Liver (tissue), 9 donors: Measurements from ENCODE around the gene GASK1B. TPM values are rescaled to one million over a fixed set of nuclear protein-coding genes. Genes with fewer than 3 reads are reported as not detected.

Source experiments
- DNase-seq: peaks from one replicate; pipeline ENCODE4 v3.0.0-alpha.2; 2017; ENCODE audit warnings: low spot score
- H3K27ac ChIP-seq, 2 donors: one replicate each; pipeline ENCODE4 v1.7.0; 2013; ENCODE audit warnings: inconsistent platforms in 2 of 2, low read length in 2 of 2, control low read depth in 1 of 2, low read depth in 1 of 2, mild to moderate bottlenecking in 1 of 2
- H3K27me3 ChIP-seq, 4 donors: one replicate each; pipeline versions ENCODE4 v1.6.1 to v1.7.0; 2013; ENCODE audit warnings: low read length in 3 of 4, inconsistent platforms in 1 of 4, mild to moderate bottlenecking in 1 of 4, moderate library complexity in 1 of 4; ENCODE audit not compliant: control insufficient read depth in 4 of 4, insufficient read depth in 4 of 4
- H3K36me3 ChIP-seq, 4 donors: one replicate each; pipeline versions ENCODE4 v1.6.1 to v1.7.0; 2013; ENCODE audit warnings: low read length in 3 of 4, mild to moderate bottlenecking in 3 of 4, low read depth in 1 of 4, moderate library complexity in 1 of 4; ENCODE audit not compliant: control insufficient read depth in 4 of 4, insufficient read depth in 3 of 4
- H3K4me1 ChIP-seq, 4 donors: one replicate each; pipeline versions ENCODE4 v1.6.1 to v1.7.0; 2013; ENCODE audit warnings: low read length in 3 of 4, mild to moderate bottlenecking in 3 of 4, moderate library complexity in 1 of 4; ENCODE audit not compliant: control insufficient read depth in 4 of 4, insufficient read depth in 4 of 4
- H3K4me3 ChIP-seq, 3 donors: one replicate each; pipeline versions ENCODE4 v1.6.1 to v1.7.0; 2013; ENCODE audit warnings: low read length in 3 of 3, control low read depth in 1 of 3, low read depth in 1 of 3, mild to moderate bottlenecking in 1 of 3
- H3K9ac ChIP-seq, 2 donors: one replicate each; pipeline ENCODE4 v1.7.0; 2013; ENCODE audit warnings: low read length in 2 of 2, mild to moderate bottlenecking in 2 of 2, moderate library complexity in 2 of 2, control low read depth in 1 of 2, low read depth in 1 of 2
- H3K9me3 ChIP-seq, 4 donors: one replicate each; pipeline versions ENCODE4 v1.6.1 to v1.7.0; 2013; ENCODE audit warnings: low read length in 3 of 4; ENCODE audit not compliant: control insufficient read depth in 4 of 4
- ATF3 ChIP-seq: IDR thresholded peaks from 2 replicates; pipeline ENCODE4 v1.6.1; 2016; ENCODE audit warnings: antibody characterized with exemption
- CTCF ChIP-seq: fragments of 150-350 bp; IDR thresholded peaks from 2 replicates; pipeline ENCODE4 v1.5.1; 2017; ENCODE audit warnings: improper control_type of control experiment, low read depth, low read length; ENCODE audit not compliant: missing input control
- EGR1 ChIP-seq, 2 donors: IDR thresholded peaks; 2 replicates each; pipeline ENCODE4 v1.6.1; 2016 to 2018; ENCODE audit warnings: antibody characterized with exemption in 2 of 2, low read depth in 2 of 2
- FOXA1 ChIP-seq: IDR thresholded peaks from 2 replicates; pipeline ENCODE4 v1.6.1; 2016; ENCODE audit warnings: antibody characterized with exemption
- FOXA2 ChIP-seq: IDR thresholded peaks from 2 replicates; pipeline ENCODE4 v1.6.1; 2016; ENCODE audit warnings: antibody characterized with exemption
- GABPA ChIP-seq, 2 donors: IDR thresholded peaks in 1 of 2; conservative IDR thresholded peaks in 1 of 2; 2 replicates each; pipeline ENCODE4 v1.6.1; 2016; ENCODE audit warnings: antibody characterized with exemption in 2 of 2, mild to moderate bottlenecking in 1 of 2, moderate library complexity in 1 of 2
- HNF4A ChIP-seq, 2 donors: conservative IDR thresholded peaks; 2 replicates each; pipeline ENCODE4 v1.6.1; 2016; ENCODE audit warnings: antibody characterized with exemption in 2 of 2, mild to moderate bottlenecking in 2 of 2
- HNF4G ChIP-seq: IDR thresholded peaks from 2 replicates; pipeline ENCODE4 v1.6.1; 2016; ENCODE audit warnings: antibody characterized with exemption
- JUND ChIP-seq, 2 donors: IDR thresholded peaks; 2 replicates each; pipeline ENCODE4 v1.6.1; 2016; ENCODE audit warnings: antibody characterized with exemption in 2 of 2
- MAX ChIP-seq: IDR thresholded peaks from 2 replicates; pipeline ENCODE4 v1.6.1; 2016; ENCODE audit warnings: antibody characterized with exemption
- NR2F2 ChIP-seq: IDR thresholded peaks from 2 replicates; pipeline ENCODE4 v1.6.1; 2016; ENCODE audit warnings: antibody characterized with exemption
- RAD21 ChIP-seq, 2 donors: IDR thresholded peaks; 2 replicates each; pipeline ENCODE4 v1.6.1; 2016; ENCODE audit warnings: antibody characterized with exemption in 2 of 2, mild to moderate bottlenecking in 2 of 2
- REST ChIP-seq: IDR thresholded peaks from 2 replicates; pipeline ENCODE4 v1.6.1; 2016; ENCODE audit warnings: antibody characterized with exemption, mild to moderate bottlenecking
- RXRA ChIP-seq, 2 donors: IDR thresholded peaks; 2 replicates each; pipeline ENCODE4 v1.6.1; 2017 to 2018; ENCODE audit warnings: antibody characterized with exemption in 2 of 2, mild to moderate bottlenecking in 1 of 2
- SP1 ChIP-seq: IDR thresholded peaks from 2 replicates; pipeline ENCODE4 v1.6.1; 2018; ENCODE audit warnings: antibody characterized with exemption, mild to moderate bottlenecking
- TAF1 ChIP-seq: conservative IDR thresholded peaks from 2 replicates; pipeline ENCODE4 v1.6.1; 2016; ENCODE audit warnings: antibody characterized with exemption, mild to moderate bottlenecking
- YY1 ChIP-seq: IDR thresholded peaks from 2 replicates; pipeline ENCODE4 v1.6.1; 2016; ENCODE audit warnings: antibody characterized with exemption, mild to moderate bottlenecking
- ZBTB33 ChIP-seq: IDR thresholded peaks from 2 replicates; pipeline ENCODE4 v1.6.1; 2016; ENCODE audit warnings: antibody characterized with exemption
- WGBS: extraction: QIAGEN DNeasy Blood & Tissue Kit; methylation state at CpG from one replicate; pipeline ENCODE4 v1.1.7; 2013; 5-methylcytosine and 5-hydroxymethylcytosine counted together
- polyA plus RNA-seq, 2 donors: library from polyadenylated mRNA; stranded (reverse) in 1 of 2; unstranded in 1 of 2; fragments of 200-250 nt in 1 of 2; fragments of >200 nt in 1 of 2; fragmentation: Nextera tagmentation in 1 of 2; extraction: Ambion mirVana in 1 of 2; gene quantifications; one replicate each; pipeline versions ENCODE4 v1.2.1 to v1.2.3, GENCODE V29; 2013 to 2015
- total RNA-seq, 2 donors: library from RNA; depleted of rRNA; stranded (reverse); fragments of >200 nt; gene quantifications; one replicate each; pipeline ENCODE4 v1.2.3, GENCODE V29; 2014
- donor health status: healthy.
- donor health status: healthy.
- donor health status: healthy.
- donor health status: healthy.
- donor health status: healthy.

The GASK1B gene
- total and polyA plus RNA-seq, 4 donors, result 1.3 to 8.2 (median 4.4) TPM

- no peaks in the 10 kb centered on the region for H3K9me3 ChIP-seq
- peaks cover 0 to 8% (median 6%) of the 10 kb centered on the region in 4 donors for H3K4me1 ChIP-seq
- WGBS, result 38% methylated on average over 3 of the region's 3 CpGs
- no peaks in the 10 kb centered on the region for H3K36me3 ChIP-seq
- no peak for DNase-seq
- H3K27ac ChIP-seq, result no peak overlapping the region
- H3K9ac ChIP-seq, result peak overlapping the region in 1 of 2 donors; percentile 63
- H3K4me3 ChIP-seq, result peak overlapping the region in 2 of 3 donors; percentile 44 to 57
- no peaks in the 10 kb centered on the region for H3K27me3 ChIP-seq
- TF ChIP-seq REST, result no peak
- TF ChIP-seq CTCF, result no peak
- TF ChIP-seq RAD21 (IDR thresholded peaks at IDR 0.05), result no peak
- TF ChIP-seq RXRA (IDR thresholded peaks at IDR 0.05), result no peak
- TF ChIP-seq TAF1, result no peak
- no peak for TF ChIP-seq MAX
- no peak for TF ChIP-seq YY1
- TF ChIP-seq GABPA (IDR thresholded peaks at IDR 0.05 in 1 of 2, conservative IDR thresholded peaks at IDR 0.05 in 1 of 2), result no peak
- no peak for TF ChIP-seq FOXA2
- no peak for TF ChIP-seq JUND (IDR thresholded peaks at IDR 0.05)
- TF ChIP-seq ZBTB33, result no peak
- no peak for TF ChIP-seq HNF4A (conservative IDR thresholded peaks at IDR 0.05)
- no peak for TF ChIP-seq FOXA1
- no peak for TF ChIP-seq HNF4G
- TF ChIP-seq NR2F2, result no peak
- TF ChIP-seq ATF3, result no peak
- TF ChIP-seq EGR1 (IDR thresholded peaks at IDR 0.05; ENCODE audit: low read depth in 2 of 2), result no peak
- TF ChIP-seq SP1, result no peak
These were observed 38.4 kb upstream of the GASK1B start for GRCh38 chr4:158211222-158211621.
